Suppressor macrophage treated with lipopolysaccharide for 1 hour (primary cell): ENCODE measurements around the gene SHROOM1.

Experiments
- DNase-seq, 3 donors: peaks; one replicate each; pipeline ENCODE4 v3.0.0-alpha.2; 2020 to 2022

SHROOM1 gene

GRCh38 chr5:132853323-132853722, 22.9 kb upstream of the SHROOM1 start:
- DNase-seq, result no peak

- no peak for DNase-seq
Observed at GRCh38 chr5:132850066-132850465, 19.6 kb upstream of the SHROOM1 start.

- DNase-seq, result no peak
Observed at GRCh38 chr5:132849347-132849746, 18.9 kb upstream of the SHROOM1 start.

- no peak for DNase-seq
Observed at GRCh38 chr5:132848270-132848669, 17.8 kb upstream of the SHROOM1 start.

- peak; percentile 43 to 80 (median 49) for DNase-seq
Observed at GRCh38 chr5:132841305-132841704, 10.9 kb upstream of the SHROOM1 start.

- no peak for DNase-seq
Observed at GRCh38 chr5:132840896-132841295, 10.4 kb upstream of the SHROOM1 start.

- DNase-seq, result no peak
Observed at GRCh38 chr5:132840313-132840712, 9.9 kb upstream of the SHROOM1 start.

- DNase-seq, result peak in 1 of 3 donors; percentile 35
Observed at GRCh38 chr5:132839426-132840301, 9.2 kb upstream of the SHROOM1 start.

- DNase-seq, result no peak
Observed at GRCh38 chr5:132838516-132839282, 8.3 kb upstream of the SHROOM1 start.

GRCh38 chr5:132837868-132838267, 7.4 kb upstream of the SHROOM1 start:
- DNase-seq, result no peak

- DNase-seq, result no peak
Observed at GRCh38 chr5:132836852-132837251, 6.4 kb upstream of the SHROOM1 start.

- DNase-seq, result no peak
Observed at GRCh38 chr5:132834057-132834456, 3.6 kb upstream of the SHROOM1 start.

GRCh38 chr5:132832612-132833011, 2.2 kb upstream of the SHROOM1 start:
- no peak for DNase-seq

GRCh38 chr5:132831095-132831860, 831 bp upstream of the SHROOM1 start:
- DNase-seq, result no peak

GRCh38 chr5:132829742-132830435, 558 bp downstream of the SHROOM1 start:
- peak; percentile 82 to 91 (median 82) for DNase-seq

- DNase-seq, result no peak
Observed at GRCh38 chr5:132828846-132829494, 1.5 kb downstream of the SHROOM1 start.

- DNase-seq, result no peak
Observed at GRCh38 chr5:132827943-132828673, 2.3 kb downstream of the SHROOM1 start.

- no peak for DNase-seq
Observed at GRCh38 chr5:132826424-132827082, 3.9 kb downstream of the SHROOM1 start.

GRCh38 chr5:132825834-132826391, 4.5 kb downstream of the SHROOM1 start:
- no peak for DNase-seq
